GM18502 (cell line): Measurements from ENCODE around the gene CELSR1.
"Not testable (repeated sequence)": the region's sequence is repeated elsewhere in the genome, so short reads cannot be mapped to it uniquely, and the experiment has no call there.

Source experiments
- ATAC-seq: cut with Tn5 transposase; IDR thresholded peaks from one replicate; pipeline ENCODE4 v1.9.1; 2021; ENCODE audit warnings: mild to moderate bottlenecking; ENCODE audit not compliant: unreplicated experiment, poor library complexity

The CELSR1 gene

GRCh38 chr22:46318576-46318975 lies 218.8 kb downstream of the CELSR1 start:
- no peak for ATAC-seq

- no peak for ATAC-seq
These were observed 219.8 kb downstream of the CELSR1 start for GRCh38 chr22:46317646-46318045.

GRCh38 chr22:46315976-46316375 lies 221.4 kb downstream of the CELSR1 start:
- ATAC-seq = no peak

- ATAC-seq = not testable (repeated sequence)
These were observed 224.6 kb downstream of the CELSR1 start for GRCh38 chr22:46312848-46313247.

- no peak for ATAC-seq
These were observed 225.4 kb downstream of the CELSR1 start for GRCh38 chr22:46312056-46312455.
